GM21367 (cell line): ENCODE measurements around the gene CARD19.
A peak's percentile ranks its signal among the peaks of the same experiment; 100 is the strongest.

Experiments used
- ATAC-seq: cut with Tn5 transposase; IDR thresholded peaks from one replicate; pipeline ENCODE4 v1.9.1; 2021; ENCODE audit not compliant: unreplicated experiment

The CARD19 gene

GRCh38 chr9:93117924-93118862, 22.2 kb downstream of the CARD19 start:
- no peak for ATAC-seq

- ATAC-seq, result no peak
Observed at GRCh38 chr9:93118863-93119702, 23.1 kb downstream of the CARD19 start.

- no peak for ATAC-seq
Observed at GRCh38 chr9:93119703-93119952, 23.6 kb downstream of the CARD19 start.

GRCh38 chr9:93119953-93120845, 24.2 kb downstream of the CARD19 start:
- peak; percentile 81 for ATAC-seq

- ATAC-seq, result no peak
Observed at GRCh38 chr9:93120846-93121315, 24.9 kb downstream of the CARD19 start.

GRCh38 chr9:93121316-93122241, 25.6 kb downstream of the CARD19 start:
- no peak for ATAC-seq

- no peak for ATAC-seq
Observed at GRCh38 chr9:93122721-93123221, 26.8 kb downstream of the CARD19 start.

GRCh38 chr9:93123561-93124283, 27.7 kb downstream of the CARD19 start:
- no peak for ATAC-seq

GRCh38 chr9:93124793-93125192, 28.8 kb downstream of the CARD19 start:
- no peak for ATAC-seq

GRCh38 chr9:93125331-93125894, 29.4 kb downstream of the CARD19 start:
- no peak for ATAC-seq

GRCh38 chr9:93126151-93126781, 30.2 kb downstream of the CARD19 start:
- no peak for ATAC-seq

- no peak for ATAC-seq
Observed at GRCh38 chr9:93126825-93127368, 30.9 kb downstream of the CARD19 start.

GRCh38 chr9:93127395-93127911, 31.4 kb downstream of the CARD19 start:
- ATAC-seq, result no peak

GRCh38 chr9:93128011-93128714, 32.1 kb downstream of the CARD19 start:
- ATAC-seq, result no peak

- ATAC-seq, result no peak
Observed at GRCh38 chr9:93128715-93129224, 32.8 kb downstream of the CARD19 start.

GRCh38 chr9:93129286-93129685, 33.3 kb downstream of the CARD19 start:
- ATAC-seq, result no peak
